HL-60 (cell line): ENCODE results near the gene ABL1.
A peak's percentile ranks its signal among the peaks of the same experiment; 100 is the strongest.

Experiments used
- DNase-seq, 2 experiments: peaks; one replicate each; pipeline ENCODE4 v3.0.0-alpha.2; 2010 to 2020; ENCODE audit warnings: low read depth in 1 of 2, low spot score in 1 of 2
- H3K27ac ChIP-seq: fragments of 250-450 bp; sonication (Bioruptor Pico); replicated peaks from 2 replicates; pipeline ENCODE4 v1.5.1; 2020; ENCODE audit warnings: mild to moderate bottlenecking, moderate library complexity
- H3K27me3 ChIP-seq: fragments of 250-450 bp; sonication (Bioruptor Pico); 2 replicates; pipeline ENCODE4 v1.5.1; 2021; ENCODE audit warnings: mild to moderate bottlenecking, moderate library complexity; ENCODE audit not compliant: insufficient read depth, poor library complexity, severe bottlenecking
- H3K4me3 ChIP-seq: replicated peaks from 2 replicates; pipeline ENCODE4 v1.5.1; 2011; ENCODE audit warnings: mild to moderate bottlenecking, control low read depth, low read length; ENCODE audit not compliant: insufficient read depth
- GABPA ChIP-seq: IDR thresholded peaks from 2 replicates; pipeline ENCODE4 v1.6.1; 2012; ENCODE audit warnings: low read depth
- POLR2AphosphoS5 ChIP-seq: IDR thresholded peaks from 2 replicates; pipeline ENCODE4 v1.6.1; 2012; ENCODE audit warnings: low read depth
- SPI1 ChIP-seq: IDR thresholded peaks from 2 replicates; pipeline ENCODE4 v1.6.1; 2012; ENCODE audit warnings: low read depth, mild to moderate bottlenecking, borderline replicate concordance
- TF ChIP-seq, protein P1 (sequence below): IDR thresholded peaks from one replicate; pipeline ENCODE4 v1.5.1; 2011; ENCODE audit warnings: low read length, control low read depth, inconsistent platforms; ENCODE audit not compliant: insufficient read depth
- TF ChIP-seq, protein P2 (sequence below): IDR thresholded peaks from 2 replicates; pipeline ENCODE4 v1.6.1; 2012; ENCODE audit warnings: low read depth; ENCODE audit not compliant: insufficient replicate concordance

Gene ABL1

GRCh38 chr9:130833031-130833990, 1.7 kb upstream of the ABL1 start:
- Histone ChIP-seq H3K27me3 (no peaks in the 10 kb centered on the region), H3K4me3 (no peak overlapping the region), H3K27ac (no peak overlapping the region)
- TF ChIP-seq, protein P1, sequence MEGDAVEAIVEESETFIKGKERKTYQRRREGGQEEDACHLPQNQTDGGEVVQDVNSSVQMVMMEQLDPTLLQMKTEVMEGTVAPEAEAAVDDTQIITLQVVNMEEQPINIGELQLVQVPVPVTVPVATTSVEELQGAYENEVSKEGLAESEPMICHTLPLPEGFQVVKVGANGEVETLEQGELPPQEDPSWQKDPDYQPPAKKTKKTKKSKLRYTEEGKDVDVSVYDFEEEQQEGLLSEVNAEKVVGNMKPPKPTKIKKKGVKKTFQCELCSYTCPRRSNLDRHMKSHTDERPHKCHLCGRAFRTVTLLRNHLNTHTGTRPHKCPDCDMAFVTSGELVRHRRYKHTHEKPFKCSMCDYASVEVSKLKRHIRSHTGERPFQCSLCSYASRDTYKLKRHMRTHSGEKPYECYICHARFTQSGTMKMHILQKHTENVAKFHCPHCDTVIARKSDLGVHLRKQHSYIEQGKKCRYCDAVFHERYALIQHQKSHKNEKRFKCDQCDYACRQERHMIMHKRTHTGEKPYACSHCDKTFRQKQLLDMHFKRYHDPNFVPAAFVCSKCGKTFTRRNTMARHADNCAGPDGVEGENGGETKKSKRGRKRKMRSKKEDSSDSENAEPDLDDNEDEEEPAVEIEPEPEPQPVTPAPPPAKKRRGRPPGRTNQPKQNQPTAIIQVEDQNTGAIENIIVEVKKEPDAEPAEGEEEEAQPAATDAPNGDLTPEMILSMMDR: no peak
- TF ChIP-seq GABPA (no peak), POLR2AphosphoS5 (no peak), SPI1 (no peak)
- TF ChIP-seq, protein P2, sequence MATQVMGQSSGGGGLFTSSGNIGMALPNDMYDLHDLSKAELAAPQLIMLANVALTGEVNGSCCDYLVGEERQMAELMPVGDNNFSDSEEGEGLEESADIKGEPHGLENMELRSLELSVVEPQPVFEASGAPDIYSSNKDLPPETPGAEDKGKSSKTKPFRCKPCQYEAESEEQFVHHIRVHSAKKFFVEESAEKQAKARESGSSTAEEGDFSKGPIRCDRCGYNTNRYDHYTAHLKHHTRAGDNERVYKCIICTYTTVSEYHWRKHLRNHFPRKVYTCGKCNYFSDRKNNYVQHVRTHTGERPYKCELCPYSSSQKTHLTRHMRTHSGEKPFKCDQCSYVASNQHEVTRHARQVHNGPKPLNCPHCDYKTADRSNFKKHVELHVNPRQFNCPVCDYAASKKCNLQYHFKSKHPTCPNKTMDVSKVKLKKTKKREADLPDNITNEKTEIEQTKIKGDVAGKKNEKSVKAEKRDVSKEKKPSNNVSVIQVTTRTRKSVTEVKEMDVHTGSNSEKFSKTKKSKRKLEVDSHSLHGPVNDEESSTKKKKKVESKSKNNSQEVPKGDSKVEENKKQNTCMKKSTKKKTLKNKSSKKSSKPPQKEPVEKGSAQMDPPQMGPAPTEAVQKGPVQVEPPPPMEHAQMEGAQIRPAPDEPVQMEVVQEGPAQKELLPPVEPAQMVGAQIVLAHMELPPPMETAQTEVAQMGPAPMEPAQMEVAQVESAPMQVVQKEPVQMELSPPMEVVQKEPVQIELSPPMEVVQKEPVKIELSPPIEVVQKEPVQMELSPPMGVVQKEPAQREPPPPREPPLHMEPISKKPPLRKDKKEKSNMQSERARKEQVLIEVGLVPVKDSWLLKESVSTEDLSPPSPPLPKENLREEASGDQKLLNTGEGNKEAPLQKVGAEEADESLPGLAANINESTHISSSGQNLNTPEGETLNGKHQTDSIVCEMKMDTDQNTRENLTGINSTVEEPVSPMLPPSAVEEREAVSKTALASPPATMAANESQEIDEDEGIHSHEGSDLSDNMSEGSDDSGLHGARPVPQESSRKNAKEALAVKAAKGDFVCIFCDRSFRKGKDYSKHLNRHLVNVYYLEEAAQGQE: no peak
- no peak for DNase-seq

- Histone ChIP-seq H3K27me3 (no peaks in the 10 kb centered on the region), H3K27ac (peak overlapping the region; percentile 95), H3K4me3 (peak overlapping the region; percentile 55)
- peak in 1 of 2 experiments; percentile 24 for DNase-seq
- TF ChIP-seq, protein P2: no peak
- TF ChIP-seq POLR2AphosphoS5: 0 out of 2 replicates have a peak, but pooled peaks have one; percentile 16
These were observed 616 bp downstream of the ABL1 start for GRCh38 chr9:130835441-130836298.

DNA sequence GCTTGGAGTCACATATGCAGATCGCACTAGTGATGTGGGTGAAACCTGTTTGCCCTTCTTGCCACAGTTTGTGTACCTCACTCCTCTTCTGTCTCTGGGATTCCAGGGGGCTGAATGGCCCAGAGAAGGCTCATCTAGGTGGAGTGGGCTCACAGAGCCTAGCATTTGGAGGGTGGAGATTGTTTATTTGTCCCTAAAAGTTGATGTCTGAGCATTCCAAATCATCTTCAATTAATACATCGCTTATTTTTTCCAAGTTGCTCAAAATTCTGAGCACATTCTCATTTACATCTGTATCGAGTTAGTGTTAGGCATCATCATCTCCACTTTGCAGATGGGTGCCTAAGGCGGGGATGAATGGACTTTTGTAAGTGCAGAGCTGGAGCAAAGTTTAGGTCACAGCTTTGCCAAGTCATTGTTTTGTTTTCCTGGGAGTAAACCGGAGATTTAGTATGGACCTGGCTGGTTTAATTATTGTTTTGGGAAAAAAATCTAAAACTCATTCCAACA, 2.0 kb downstream of the ABL1 start:
- no peaks in the 10 kb centered on the region for H3K27me3 ChIP-seq
- no peak for DNase-seq
- H3K27ac ChIP-seq: no peak overlapping the region
- no peak for TF ChIP-seq POLR2AphosphoS5
- TF ChIP-seq, protein P2: no peak
- no peak overlapping the region for H3K4me3 ChIP-seq
